Measurements from ENCODE around the gene SLFN14.

- no peak for TF ChIP-seq CTCF (IDR thresholded peaks at IDR 0.05; ENCODE audit: low read depth, low read length)
- no peak for TF ChIP-seq EZH2phosphoT487 (IDR thresholded peaks at IDR 0.05; ENCODE audit: low read depth)
Observed at GRCh38 chr17:35603674-35604073, 43.1 kb upstream of the SLFN14 start.
